ENCODE results near the gene LCN15.
"Not testable (repeated sequence)": the region's sequence is repeated elsewhere in the genome, so short reads cannot be mapped to it uniquely, and the experiment has no call there.

Gene LCN15

GRCh38 chr9:136719195-136719880 is 45.0 kb downstream of the LCN15 start:
- no peak for DNase-seq

- DNase-seq = no peak
These were observed 45.7 kb downstream of the LCN15 start for GRCh38 chr9:136718345-136719194.

GRCh38 chr9:136717399-136717798 is 46.9 kb downstream of the LCN15 start:
- no peak for DNase-seq

- DNase-seq = no peak
These were observed 49.4 kb downstream of the LCN15 start for GRCh38 chr9:136714893-136715274.

- no peak for DNase-seq
These were observed 50.0 kb downstream of the LCN15 start for GRCh38 chr9:136714096-136714892.

GRCh38 chr9:136713550-136713949 is 50.8 kb downstream of the LCN15 start:
- no peak for DNase-seq

GRCh38 chr9:136712690-136713544 is 51.4 kb downstream of the LCN15 start:
- DNase-seq = no peak

GRCh38 chr9:136711751-136712689 is 52.3 kb downstream of the LCN15 start, which contains the start of gene DIPK1B:
Gene DIPK1B (plus strand): TSS chr9:136712572. CDS start chr9:136712666, 94 bp downstream.
- DNase-seq = no peak

- not testable (repeated sequence) for DNase-seq
These were observed 53.1 kb downstream of the LCN15 start for GRCh38 chr9:136711219-136711648.

GRCh38 chr9:136710543-136710942 is 53.8 kb downstream of the LCN15 start:
- DNase-seq = no peak

All from right forelimb (tissue), 1 donor.